HG03196 (cell line): ENCODE results near the gene MARCKSL1.

Source experiments
- ATAC-seq: cut with Tn5 transposase; IDR thresholded peaks from one replicate; pipeline ENCODE4 v1.9.1; 2021; ENCODE audit not compliant: unreplicated experiment

The MARCKSL1 gene

DNA sequence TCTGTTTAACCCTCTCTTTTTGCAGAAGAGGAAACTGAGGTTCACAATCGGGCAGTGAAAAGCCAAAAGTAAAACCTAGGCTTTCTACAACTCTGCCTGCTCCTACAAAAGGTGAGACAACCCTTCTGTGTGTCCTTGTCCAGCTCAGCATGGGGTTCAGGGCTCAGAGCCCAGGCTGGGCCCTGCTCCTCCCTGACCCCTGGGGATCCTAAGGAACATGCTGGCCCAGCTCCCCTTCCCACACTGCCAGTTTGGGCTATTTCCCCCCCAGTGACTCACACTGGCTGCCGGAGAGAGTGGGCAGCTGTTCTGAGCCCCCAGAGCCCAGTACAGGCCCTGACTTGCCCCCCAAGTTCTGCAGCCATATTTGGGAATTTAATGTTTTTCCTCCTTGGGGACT is 17.4 kb upstream of the MARCKSL1 start:
- ATAC-seq: no peak

DNA sequence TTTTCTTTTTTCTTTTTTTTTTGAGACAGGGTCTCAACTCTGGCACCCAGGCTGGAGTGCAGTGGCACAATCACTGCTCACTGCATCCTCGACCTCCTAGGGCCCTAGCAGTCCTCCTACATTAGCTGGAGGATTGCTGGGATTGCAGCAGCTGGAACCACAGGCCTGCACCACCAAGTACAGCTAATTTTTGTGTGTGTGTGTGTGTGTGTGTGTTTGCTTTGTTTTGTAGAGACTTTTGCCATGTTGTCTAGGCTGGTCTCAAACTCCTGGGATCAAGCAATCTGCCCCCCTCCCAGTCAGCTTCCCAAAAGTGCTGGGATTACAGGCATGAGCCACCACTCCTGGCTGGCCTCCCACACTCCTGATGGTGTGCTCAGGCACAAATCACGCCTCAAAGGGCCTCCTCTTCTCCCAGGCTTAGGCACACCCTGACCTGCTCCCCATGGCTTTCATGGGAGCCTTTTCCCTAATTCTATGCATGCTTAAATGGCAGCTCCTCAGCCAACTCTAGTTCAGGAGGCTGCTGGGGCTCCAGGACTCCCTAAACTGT is 16.9 kb upstream of the MARCKSL1 start:
- ATAC-seq: no peak

DNA sequence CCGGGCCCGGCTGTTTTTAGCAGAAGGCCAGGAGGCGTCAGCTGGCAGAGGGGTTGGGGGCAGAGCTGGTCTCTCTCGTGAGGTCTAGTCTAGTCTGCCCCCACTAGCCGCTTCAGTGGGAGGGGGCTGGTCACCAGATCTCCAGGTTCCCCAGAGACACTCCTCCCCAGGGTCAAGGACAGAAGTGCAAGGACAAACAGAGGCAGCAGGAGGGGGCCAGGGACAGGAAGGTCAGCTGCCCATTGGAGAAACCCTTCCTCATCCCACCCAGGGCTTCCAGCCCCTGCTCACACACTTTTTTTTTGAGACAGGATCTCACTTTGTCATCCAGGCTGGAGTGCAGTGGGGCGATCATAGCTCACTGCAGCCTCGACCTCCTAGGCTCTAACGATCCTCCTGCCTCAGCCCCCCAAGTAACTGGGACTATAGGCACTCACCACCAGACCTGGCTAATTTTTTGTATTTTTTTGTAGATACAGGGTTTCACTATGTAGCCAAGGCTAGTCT is 16.3 kb upstream of the MARCKSL1 start:
- no peak for ATAC-seq

DNA sequence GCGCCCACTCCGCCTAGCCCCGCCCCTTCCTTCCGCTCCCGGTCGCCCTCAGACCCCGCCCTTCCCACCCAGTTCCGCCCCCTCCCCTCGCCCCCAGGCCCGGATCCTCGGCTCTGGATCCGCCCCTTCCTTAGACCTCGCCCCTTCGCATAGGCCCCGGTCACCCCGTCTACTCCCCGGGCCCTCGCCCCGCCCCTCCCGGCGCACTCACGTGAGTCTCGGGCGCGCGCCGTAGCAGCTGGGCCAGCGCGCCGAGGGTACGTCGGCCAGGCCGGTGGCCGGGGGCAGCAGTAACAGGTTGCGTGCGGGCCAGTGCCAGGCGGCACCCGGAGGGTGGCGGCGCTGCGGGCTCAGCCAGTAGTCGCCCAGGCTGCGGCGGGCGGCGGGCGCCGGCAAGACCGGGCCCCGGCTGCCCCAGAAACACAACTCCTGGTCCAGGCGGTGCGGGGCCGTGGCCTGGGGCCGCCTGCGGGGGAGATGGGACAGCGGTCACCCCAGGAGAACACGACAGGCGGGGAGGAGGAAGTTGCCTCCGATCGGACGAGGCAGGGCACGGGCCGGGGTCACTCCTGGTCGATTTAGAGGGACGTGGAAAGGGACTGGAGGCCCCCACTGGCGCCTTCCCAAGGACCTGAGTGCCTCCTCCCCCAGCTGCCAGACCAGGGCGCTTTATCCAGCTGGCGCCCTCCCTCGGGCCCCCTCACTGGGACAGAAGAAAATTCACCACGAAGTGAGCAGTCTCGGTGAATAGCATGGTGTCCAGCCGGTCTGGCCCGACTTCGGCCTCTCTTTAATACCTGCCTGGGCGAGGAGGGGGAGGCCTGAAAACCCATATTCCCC is 15.6 kb upstream of the MARCKSL1 start:
- ATAC-seq: peak; percentile 78

DNA sequence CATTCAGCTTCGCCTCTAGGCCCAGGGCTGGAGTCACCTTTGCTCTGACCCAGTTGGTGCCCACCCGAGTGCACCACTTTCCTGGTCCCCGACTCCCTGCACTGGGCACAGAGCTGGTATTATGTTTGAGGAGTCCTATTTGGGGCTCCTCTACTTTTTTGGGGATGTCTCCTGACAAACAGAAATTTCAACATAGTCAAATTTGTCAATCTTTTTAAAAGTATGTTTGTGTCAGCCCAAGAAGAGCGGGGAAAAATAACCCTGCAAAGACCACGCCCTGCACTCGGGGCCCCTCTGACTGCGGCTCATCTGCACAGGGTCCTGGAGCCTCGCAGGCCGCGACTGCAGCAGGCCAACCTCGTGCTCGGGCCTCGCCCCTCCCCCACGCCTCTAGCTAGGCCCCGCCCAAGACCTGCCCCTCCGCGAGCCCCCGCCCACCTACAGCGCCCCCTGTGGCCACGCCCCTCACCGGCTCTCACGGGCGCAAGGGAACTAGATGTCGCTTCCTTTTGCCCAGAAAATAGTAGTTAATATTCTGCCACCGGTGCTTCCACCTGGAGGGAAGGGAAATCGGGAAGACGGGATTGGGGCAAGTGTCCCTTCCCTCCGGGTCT is 14.9 kb upstream of the MARCKSL1 start:
- peak; percentile 28 for ATAC-seq

DNA sequence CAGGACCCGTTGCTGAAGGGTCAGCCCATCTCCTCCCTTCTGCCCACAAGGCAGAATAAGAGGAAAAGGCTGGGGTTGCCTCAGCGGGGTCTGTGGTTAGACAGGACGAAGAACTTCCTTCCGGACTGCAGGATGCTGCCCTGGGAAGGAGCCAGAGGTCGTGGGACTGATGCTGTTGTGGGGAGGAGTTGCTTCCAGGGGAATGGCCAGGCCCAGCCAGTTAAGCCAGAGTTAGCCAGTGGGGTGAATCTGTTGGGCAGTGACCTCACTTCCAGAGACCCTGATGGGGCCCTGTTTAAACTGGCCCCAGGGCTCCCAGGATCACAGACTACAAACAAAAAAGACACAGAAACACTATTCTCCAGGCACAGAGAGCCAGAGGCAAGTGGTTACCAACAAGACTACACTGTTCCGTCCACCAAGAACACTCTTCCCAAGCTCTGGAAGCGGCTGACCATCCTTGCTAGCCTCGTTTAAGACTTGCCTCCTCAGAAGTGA is 13.2 kb upstream of the MARCKSL1 start:
- ATAC-seq: no peak

DNA sequence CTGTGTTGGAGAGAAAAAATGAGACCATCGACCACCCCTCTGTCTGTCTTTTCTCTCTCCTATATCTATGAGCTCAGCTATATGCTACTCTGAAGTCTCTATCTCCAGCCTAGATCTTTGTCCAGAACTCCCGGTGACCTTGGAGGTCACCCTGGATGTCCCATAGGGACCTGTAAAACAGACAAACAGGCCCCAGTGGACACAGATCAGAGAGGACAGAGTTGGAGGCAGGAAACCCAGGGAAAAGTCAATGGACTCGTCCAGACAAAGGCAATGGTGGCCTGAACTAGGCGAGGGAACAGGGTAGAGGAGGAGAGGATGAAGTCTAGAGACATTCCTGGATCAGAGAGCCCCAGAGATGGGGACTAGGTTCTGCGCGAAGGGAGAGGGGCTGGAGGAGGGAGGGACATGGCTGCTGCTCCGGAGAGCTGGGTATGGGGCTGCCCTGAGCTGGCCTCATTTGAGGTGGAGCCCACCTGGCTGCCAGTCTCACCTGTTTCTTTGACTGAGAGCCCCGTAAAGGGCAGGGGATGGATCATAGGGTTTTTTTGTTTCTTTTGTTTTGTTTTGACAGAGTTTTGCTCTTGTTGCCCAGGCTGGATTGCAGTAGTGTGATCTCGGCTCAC is 10.6 kb upstream of the MARCKSL1 start:
- ATAC-seq: no peak

DNA sequence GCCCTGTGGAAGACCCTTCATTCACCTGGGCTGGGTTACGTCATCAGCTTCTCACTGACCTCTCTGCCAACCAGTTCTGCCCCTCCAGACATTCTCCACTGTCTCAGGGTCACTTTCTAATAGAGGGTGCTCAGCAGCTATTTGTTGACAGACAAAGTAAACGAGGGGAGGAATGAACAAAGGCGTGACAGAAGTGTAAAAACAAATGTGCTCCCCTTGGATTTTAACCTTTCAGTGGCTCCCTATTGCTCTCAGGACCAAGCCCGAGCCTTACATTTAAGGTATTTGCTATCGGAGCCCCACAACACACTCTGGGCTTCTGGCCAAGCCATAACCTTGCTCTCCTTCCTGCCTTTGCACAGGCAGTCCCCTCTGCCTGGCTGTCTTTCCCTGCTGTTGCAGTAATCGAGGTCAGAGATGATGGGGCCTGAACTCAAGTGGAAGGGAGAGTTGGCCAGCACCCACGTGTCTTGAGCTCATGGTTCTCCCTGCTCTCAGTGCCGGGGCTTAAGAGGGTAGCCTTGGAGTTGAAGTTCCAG is 9.3 kb upstream of the MARCKSL1 start:
- no peak for ATAC-seq

DNA sequence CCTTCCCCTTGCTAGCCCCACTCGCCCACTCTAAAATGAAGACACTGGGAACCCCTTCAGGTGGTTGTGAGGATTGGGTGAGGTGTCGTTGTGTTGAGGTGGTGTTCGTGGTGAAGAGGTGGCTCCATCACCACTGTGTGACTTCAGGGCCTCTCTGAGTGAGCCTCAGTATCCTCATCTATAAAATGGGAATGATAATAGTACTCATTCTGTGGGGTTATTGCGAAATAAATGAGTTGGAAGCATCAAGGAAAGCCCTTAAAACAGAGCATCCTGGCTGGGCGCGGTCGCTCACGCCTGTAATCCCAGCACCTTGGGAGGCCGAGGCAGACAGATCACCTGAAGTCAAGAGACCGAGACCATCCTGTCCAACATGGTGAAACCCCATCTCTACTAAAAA is 6.7 kb upstream of the MARCKSL1 start:
- ATAC-seq: no peak

DNA sequence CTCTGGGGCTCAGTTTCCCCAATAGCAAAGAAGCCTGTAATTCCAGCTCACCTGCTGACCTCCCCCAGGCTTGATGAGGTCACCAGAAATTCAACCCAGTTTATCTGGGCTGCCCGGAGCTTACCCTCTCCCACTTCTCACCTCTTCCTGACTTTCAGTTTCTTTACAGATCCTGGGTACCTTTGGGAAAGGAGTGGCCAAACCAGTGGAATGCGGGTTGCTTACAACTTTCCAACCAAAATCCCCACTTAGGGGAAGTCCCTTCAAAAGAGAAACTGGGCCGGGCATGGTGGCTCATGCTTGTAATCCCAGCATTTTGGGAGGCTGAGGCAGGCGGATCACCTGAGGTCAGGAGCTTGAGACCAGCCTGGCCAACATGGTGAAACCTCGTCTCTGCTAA is 5.9 kb upstream of the MARCKSL1 start:
- no peak for ATAC-seq

DNA sequence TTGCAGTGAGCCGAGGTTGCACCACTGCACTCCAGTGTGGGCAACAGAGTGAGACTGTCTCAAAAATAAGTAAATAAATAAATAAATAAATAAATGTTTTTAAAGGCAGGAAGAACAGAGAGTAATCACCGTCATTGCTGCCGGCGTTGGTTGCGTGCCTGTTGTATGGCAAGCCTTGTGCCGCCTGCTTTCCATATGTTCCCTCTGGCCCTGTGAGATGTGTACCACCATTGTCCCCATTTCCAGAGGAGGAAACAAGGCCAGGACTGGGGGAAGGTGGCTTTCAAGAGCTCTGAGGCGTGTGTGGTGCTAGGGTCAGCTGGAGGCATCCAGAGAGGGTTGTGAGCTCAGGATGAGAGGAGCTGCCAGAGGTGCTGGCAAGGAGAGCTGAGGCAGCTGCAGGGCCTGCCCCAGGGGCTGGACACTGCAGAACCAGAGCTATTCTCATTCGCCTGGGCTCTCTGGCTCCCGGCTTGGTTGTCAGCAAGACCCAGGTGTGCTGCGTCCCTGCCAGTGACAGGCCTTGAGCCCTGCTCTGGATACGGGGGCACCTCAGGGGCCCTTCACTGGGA is 5.2 kb upstream of the MARCKSL1 start:
- no peak for ATAC-seq

DNA sequence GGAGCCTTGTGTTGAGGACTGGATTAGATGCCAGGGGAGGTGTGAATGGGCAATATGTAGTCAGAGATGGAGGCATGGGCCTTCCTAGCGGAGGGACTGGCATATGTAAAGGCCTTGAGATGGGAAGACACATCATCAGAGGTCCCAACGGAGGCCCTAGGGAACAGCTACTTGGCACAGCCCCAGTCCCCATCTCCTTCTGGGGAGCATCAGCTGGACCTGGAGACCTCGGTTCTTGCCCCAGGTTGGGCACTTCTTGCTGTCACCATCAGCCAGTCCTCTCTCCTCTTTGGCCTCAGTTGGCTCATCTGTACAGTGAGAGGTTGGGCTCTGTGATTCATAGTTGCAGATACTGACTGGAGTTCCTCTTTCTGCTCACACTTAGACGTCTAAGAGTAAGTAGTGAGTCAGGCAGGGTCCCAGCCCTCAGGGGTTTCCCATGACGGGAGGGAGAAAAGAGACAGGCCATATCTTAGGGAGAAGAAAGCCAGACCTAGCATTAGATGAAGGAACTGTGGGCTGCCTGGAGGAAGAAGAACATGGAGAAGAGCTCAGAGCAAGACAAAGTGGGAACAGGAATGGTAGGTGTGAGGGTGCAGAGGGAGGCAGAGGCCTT is 3.4 kb upstream of the MARCKSL1 start:
- ATAC-seq: no peak

DNA sequence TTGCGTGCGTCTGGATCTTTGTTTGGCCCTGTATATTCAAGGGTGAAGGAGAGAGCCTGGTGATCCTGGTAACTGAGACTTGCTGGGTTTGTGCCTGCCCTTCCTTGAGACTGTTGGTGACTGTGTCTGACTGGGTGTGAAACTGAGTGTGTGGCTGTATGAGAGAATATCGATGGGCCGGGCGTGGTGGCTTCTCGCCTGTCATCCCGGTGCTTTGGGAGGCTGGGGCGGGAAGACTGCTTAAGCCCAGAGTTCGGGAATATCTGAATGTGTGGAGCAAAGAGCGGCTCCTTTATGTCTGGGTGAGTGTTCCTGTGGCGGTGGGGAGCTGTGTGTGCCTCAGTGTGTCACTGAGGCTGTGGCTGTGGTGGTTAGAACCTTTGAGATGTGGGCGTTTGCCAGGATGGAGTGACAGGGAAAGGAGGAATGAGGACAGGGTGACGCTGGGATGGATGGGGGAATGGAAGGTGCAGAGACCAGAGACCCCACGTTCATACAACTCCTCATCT is 2.7 kb upstream of the MARCKSL1 start:
- no peak for ATAC-seq

DNA sequence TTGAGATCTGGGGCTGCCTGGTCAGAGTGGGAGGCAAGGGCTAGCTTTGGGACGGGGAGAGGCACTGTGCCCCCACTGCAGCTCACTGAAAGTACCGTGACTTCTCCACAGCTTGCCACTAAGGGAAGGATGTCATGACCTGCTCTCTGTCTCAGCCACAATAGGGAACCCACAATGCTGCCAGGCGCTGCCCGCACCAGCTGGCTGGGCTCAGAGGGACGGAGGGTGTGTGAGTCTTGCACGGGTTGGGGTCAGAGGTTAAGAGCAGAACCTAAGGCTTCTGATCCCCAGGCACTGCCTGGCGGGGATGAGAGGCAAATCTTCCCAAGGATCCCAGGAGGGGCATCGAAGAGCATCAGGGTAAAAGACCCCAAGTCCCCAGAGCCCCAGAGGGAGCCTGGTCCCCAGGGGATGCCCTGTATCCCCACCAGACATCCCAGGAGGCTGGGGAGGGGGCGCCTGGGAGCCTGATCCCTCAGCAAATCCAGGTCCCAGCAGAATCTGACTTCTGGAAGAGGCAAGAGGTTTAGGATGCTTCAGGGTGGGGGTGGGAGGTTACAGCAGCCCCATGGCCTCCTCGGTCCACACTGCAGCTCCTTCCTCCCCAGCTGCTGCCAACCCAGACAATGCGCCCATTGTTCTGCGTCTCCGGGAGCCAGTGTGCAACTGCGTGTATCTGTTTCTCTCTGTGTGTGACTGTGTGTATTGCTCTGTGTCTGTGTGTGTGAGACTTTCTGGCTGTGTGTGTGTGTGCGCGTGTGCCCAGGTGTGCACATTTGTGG is 2.0 kb upstream of the MARCKSL1 start:
- no peak for ATAC-seq

DNA sequence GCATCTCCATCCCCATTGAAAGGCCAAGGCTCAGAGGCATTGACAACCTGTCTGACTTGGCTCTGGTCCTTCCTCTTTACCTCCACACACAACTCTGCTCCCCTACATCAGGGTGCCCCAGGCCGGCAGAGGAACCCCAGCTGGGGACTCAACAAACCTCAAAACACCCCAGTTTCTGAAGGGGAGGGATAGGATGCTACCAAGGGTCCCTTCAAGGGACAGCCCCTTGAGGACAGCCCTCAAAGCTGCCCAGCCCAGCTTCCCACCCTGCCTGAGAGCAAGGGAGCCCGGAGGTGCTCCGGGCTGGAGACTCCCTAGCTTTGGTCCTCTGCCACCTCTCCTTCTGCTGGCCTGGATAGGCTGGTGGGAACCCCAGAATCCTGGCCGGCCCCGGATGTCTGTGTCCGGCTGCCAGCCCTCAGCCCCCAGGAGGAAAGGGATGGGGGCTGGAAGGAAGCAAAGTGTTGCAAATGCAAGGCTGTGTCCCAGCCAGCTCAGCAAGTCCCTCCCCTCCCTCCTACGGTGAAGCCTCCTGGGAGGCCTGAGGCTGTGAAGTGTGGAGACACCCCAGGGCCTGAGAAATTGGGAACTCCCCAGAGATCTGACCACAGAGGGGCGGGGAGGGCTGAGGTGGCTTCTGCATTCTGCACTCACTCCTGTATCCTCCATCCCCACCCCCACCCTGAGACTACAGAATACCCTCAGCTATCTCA is 1.1 kb upstream of the MARCKSL1 start:
- ATAC-seq: no peak

DNA sequence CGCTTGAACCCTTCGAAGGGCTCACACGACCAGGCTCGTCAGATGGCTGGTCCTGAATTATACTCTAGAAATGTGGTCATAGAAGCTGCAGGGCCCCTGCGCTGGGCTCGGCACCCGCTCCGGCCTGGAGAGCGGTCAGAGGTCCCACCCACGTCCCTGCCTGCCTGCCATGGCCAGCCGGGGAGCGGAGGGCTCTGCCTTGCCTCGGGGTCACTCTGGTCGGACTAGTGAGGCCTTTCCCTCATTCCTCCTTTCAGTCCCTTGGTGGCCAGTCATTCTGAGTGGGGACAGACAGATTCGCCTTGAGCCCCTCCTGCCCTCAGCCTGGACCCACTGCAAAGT is 529 bp upstream of the MARCKSL1 start:
- no peak for ATAC-seq

DNA sequence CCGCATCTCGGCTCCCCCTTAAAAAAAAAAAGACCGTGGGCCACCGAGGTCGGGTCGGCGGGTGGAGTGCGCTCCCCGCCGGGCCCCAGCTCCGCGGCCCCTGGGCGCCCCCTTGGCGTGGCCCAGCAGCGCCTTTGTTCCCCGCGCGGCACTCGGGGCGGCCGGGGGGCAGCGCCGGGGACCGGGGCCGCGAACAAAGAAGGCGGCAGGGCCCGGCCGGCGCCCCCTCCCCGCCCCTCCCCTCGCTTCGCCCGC is 571 bp downstream of the MARCKSL1 start:
- no peak for ATAC-seq

DNA sequence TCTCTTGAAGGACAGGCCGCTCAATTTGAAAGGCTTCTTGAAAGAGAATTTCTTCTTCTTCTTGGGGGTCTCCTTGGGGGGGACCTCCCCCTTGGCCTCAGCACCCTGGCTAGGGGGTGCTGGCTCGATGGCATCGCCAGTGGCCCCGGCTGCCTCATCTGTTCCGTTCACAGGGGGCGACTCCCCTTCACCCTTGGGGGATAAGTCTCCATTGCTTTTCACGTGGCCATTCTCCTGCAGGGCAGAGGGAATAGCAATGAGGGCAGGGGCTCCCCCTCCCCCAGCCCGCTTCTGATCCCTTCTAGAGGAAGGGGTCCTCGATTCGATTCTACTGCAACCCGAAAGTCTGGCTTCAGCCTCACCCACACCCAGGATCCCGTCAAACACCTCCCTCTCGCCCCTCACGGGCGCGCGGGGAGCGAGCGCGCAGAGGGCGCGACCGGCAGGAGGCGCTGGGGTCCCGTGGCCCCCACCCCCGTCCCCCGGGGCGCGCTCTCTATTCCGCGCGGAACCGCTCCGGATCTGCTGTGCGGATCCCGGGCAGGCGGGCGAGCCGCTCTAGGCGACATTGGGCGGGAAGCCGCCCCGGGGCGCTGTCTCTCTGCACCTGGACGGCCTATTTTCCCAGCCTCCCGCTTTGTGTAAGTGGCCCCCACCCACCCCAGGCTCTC is 1.0 kb downstream of the MARCKSL1 start:
- ATAC-seq: no peak
